HepG2 (cell line): Measurements from ENCODE around the gene C13orf46. TPM values are rescaled to one million over a fixed set of nuclear protein-coding genes. Genes with fewer than 3 reads are reported as not detected.

Experiments used
- ATAC-seq: fragments of 200-7000 bp; cut with Tn5 transposase; 3 replicates; pipeline ENCODE4 v1.9.1; 2020; ENCODE audit warnings: mild to moderate bottlenecking, moderate library complexity
- BruUV-seq: library from RNA; stranded (reverse); fragments of 400-500 nt; replicated peaks from 2 replicates; lab custom pipeline; 2021; lab: Mats Ljungman, UMichigan
- CTCF ChIA-PET: fragments of 300-600 bp; formaldehyde crosslinking; extraction: SDS; loops from one replicate; lab custom pipeline; 2021; ENCODE audit warnings: low total read pairs, inconsistent platforms, low intra/inter-chr PET ratio; lab: Yijun Ruan, JAX
- POLR2A ChIA-PET: fragments of 350-600 bp; sonication (Branson Sonifier 250); formaldehyde crosslinking; loops from one replicate; lab custom pipeline; 2020; ENCODE audit warnings: antibody characterized with exemption, inconsistent platforms; lab: Yijun Ruan, JAX
- DNase-seq: peaks from one replicate; pipeline ENCODE4 v3.0.0-alpha.2; 2015; ENCODE audit warnings: low spot score
- FAIRE-seq: peaks from 3 replicates; lab custom pipeline; 2011; peaks lifted over from hg19 to GRCh38; lab: Jason Lieb, UNC
- H2AFZ ChIP-seq: one replicate; pipeline ENCODE4 v1.6.1; 2011; ENCODE audit warnings: low read length, inconsistent platforms
- H3K27ac ChIP-seq: fragments of 300-600 bp; 3 replicates; pipeline ENCODE4 v1.8.0; 2011; ENCODE audit warnings: mixed run types, mild to moderate bottlenecking, mixed read lengths, low read length, inconsistent platforms; ENCODE audit not compliant: insufficient read depth; ENCODE audit errors: extremely low read length
- H3K27me3 ChIP-seq, 2 experiments: fragments of 200-600 bp in 1 of 2; 2 replicates in 1 of 2; 3 replicates in 1 of 2; pipeline versions ENCODE4 v1.6.0 to v1.8.0; 2011; ENCODE audit warnings: low read length in 2 of 2, mild to moderate bottlenecking in 2 of 2, moderate library complexity in 2 of 2, inconsistent platforms in 1 of 2; ENCODE audit not compliant: insufficient read depth in 2 of 2, control insufficient read depth in 1 of 2
- H3K36me3 ChIP-seq, 2 experiments: fragments of 200-600 bp in 1 of 2; replicated peaks in 1 of 2; 2 replicates in 1 of 2; 3 replicates in 1 of 2; pipeline versions ENCODE4 v1.5.1 to v1.8.0; 2011; ENCODE audit warnings: low read length in 2 of 2, inconsistent platforms in 1 of 2; ENCODE audit not compliant: insufficient read depth in 2 of 2, control insufficient read depth in 1 of 2
- H3K4me1 ChIP-seq: 2 replicates; pipeline ENCODE4 v1.5.1; 2012; ENCODE audit warnings: low read length, inconsistent platforms; ENCODE audit not compliant: insufficient read depth
- H3K4me2 ChIP-seq: 2 replicates; pipeline ENCODE4 v1.6.0; 2011; ENCODE audit warnings: low read depth, low read length, inconsistent platforms
- H3K4me3 ChIP-seq, 3 experiments: fragments of 200-600 bp in 1 of 3; sonication (generic), shearing (Covaris generic) in 1 of 3; replicated peaks in 1 of 3; 2 replicates each; pipeline ENCODE4 v1.5.1; 2011 to 2016; ENCODE audit warnings: low read length in 3 of 3, inconsistent platforms in 2 of 3, low read depth in 2 of 3, mild to moderate bottlenecking in 2 of 3, control low read depth in 1 of 3, mixed read lengths in 1 of 3; ENCODE audit not compliant: insufficient read depth in 1 of 3
- H3K79me2 ChIP-seq: one replicate; pipeline ENCODE4 v1.6.1; 2011; ENCODE audit warnings: low read length, inconsistent platforms; ENCODE audit not compliant: insufficient read depth
- H3K9ac ChIP-seq: 2 replicates; pipeline ENCODE4 v1.6.0; 2011; ENCODE audit warnings: mild to moderate bottlenecking, low read depth, low read length, inconsistent platforms; ENCODE audit not compliant: insufficient read depth
- H3K9me3 ChIP-seq: 2 replicates; pipeline ENCODE4 v1.5.1; 2012; ENCODE audit warnings: mild to moderate bottlenecking, low read length
- H4K20me1 ChIP-seq: 2 replicates; pipeline ENCODE4 v1.6.0; 2011; ENCODE audit warnings: inconsistent platforms, mild to moderate bottlenecking, low read length, moderate library complexity; ENCODE audit not compliant: insufficient read depth
- ADNP ChIP-seq: sonication (generic); formaldehyde crosslinking; IDR thresholded peaks from 2 replicates; pipeline ENCODE4 v1.4.0; 2020; ENCODE audit warnings: missing genetic modification reagents
- DR1 ChIP-seq: sonication (generic); formaldehyde crosslinking; IDR thresholded peaks from 2 replicates; pipeline ENCODE4 v1.8.0; 2021; ENCODE audit warnings: mild to moderate bottlenecking, missing genetic modification reagents, inconsistent platforms
- ESRRA ChIP-seq: sonication (generic); formaldehyde crosslinking; IDR thresholded peaks from 2 replicates; pipeline ENCODE4 v1.5.1; 2020; ENCODE audit warnings: mild to moderate bottlenecking, low read depth, missing genetic modification reagents
- EZH2 ChIP-seq: conservative IDR thresholded peaks from 2 replicates; pipeline ENCODE4 v1.6.1; 2012; ENCODE audit warnings: mild to moderate bottlenecking, low read depth, low read length, moderate library complexity
- JUNB ChIP-seq: sonication (generic); formaldehyde crosslinking; IDR thresholded peaks from 2 replicates; pipeline ENCODE4 v1.8.0; 2022; ENCODE audit warnings: missing genetic modification reagents, mild to moderate bottlenecking, borderline replicate concordance
- NFATC3 ChIP-seq: sonication (generic); formaldehyde crosslinking; IDR thresholded peaks from 2 replicates; pipeline ENCODE4 v1.5.1; 2020; ENCODE audit warnings: mild to moderate bottlenecking, missing genetic modification reagents
- PLSCR1 ChIP-seq: sonication (generic); formaldehyde crosslinking; IDR thresholded peaks from 2 replicates; pipeline ENCODE4 v1.5.0; 2020; ENCODE audit warnings: missing genetic modification reagents, mild to moderate bottlenecking, borderline replicate concordance
- POGZ ChIP-seq: sonication (generic); formaldehyde crosslinking; IDR thresholded peaks from 2 replicates; pipeline ENCODE4 v1.4.0; 2020; ENCODE audit warnings: mild to moderate bottlenecking, missing genetic modification reagents
- SNAPC2 ChIP-seq: sonication (generic); formaldehyde crosslinking; IDR thresholded peaks from 2 replicates; pipeline ENCODE4 v1.8.1; 2022; ENCODE audit warnings: mild to moderate bottlenecking, missing genetic modification reagents
- TBX2 ChIP-seq: sonication (generic); formaldehyde crosslinking; IDR thresholded peaks from 2 replicates; pipeline ENCODE4 v1.5.0; 2020; ENCODE audit warnings: missing genetic modification reagents, mild to moderate bottlenecking, borderline replicate concordance
- TRIM22 ChIP-seq: fragments of 450-650 bp; IDR thresholded peaks from 2 replicates; pipeline ENCODE4 v1.6.1; 2017
- TRIM24 ChIP-seq: sonication (generic); formaldehyde crosslinking; IDR thresholded peaks from 2 replicates; pipeline ENCODE4 v1.8.0; 2022; ENCODE audit warnings: mild to moderate bottlenecking, missing genetic modification reagents
- ZNF484 ChIP-seq: sonication (generic); formaldehyde crosslinking; IDR thresholded peaks from 2 replicates; pipeline ENCODE4 v1.5.1; 2020; ENCODE audit warnings: mild to moderate bottlenecking, low read depth, missing genetic modification reagents, borderline replicate concordance
- ZNF569 ChIP-seq: sonication (generic); formaldehyde crosslinking; IDR thresholded peaks from 2 replicates; pipeline ENCODE4 v1.5.0; 2020; ENCODE audit warnings: mild to moderate bottlenecking, missing genetic modification reagents, moderate library complexity, borderline replicate concordance
- ZNF574 ChIP-seq: sonication (generic); formaldehyde crosslinking; IDR thresholded peaks from 2 replicates; pipeline ENCODE4 v1.4.0; 2020; ENCODE audit warnings: missing genetic modification reagents
- ZNF709 ChIP-seq: sonication (generic); formaldehyde crosslinking; IDR thresholded peaks from 2 replicates; pipeline ENCODE4 v1.5.0; 2020; ENCODE audit warnings: mild to moderate bottlenecking, missing genetic modification reagents
- ZNF737 ChIP-seq: sonication (generic); formaldehyde crosslinking; IDR thresholded peaks from 2 replicates; pipeline ENCODE4 v1.5.0; 2020; ENCODE audit warnings: missing genetic modification reagents, mild to moderate bottlenecking, borderline replicate concordance
- ZSCAN29 ChIP-seq: sonication (generic); formaldehyde crosslinking; conservative IDR thresholded peaks from 2 replicates; pipeline ENCODE4 v1.4.0; 2020; ENCODE audit warnings: mild to moderate bottlenecking, missing genetic modification reagents
- WGBS: methylation state at CpG from one replicate; pipeline ENCODE4 v1.1.6; 2017; ENCODE audit warnings: low lambda C conversion rate; 5-methylcytosine and 5-hydroxymethylcytosine counted together
- in situ Hi-C: cut with HindIII; loops from 2 replicates; pipeline ENCODE4 v1.10.0; 2017; ENCODE audit warnings: low pct_unique_long_range_greater_than_20kb; ENCODE audit not compliant: extremely low pct_ligation_motif_present
- intact Hi-C: fragments of 100-400 bp; cut with micrococcal nuclease; formaldehyde crosslinking; loops from one replicate; pipeline ENCODE4 v1.10.0; 2022; ENCODE audit not compliant: unreplicated experiment
- polyA plus RNA-seq, 8 experiments: library from polyadenylated mRNA; depleted of rRNA in 3 of 8; stranded (reverse) in 7 of 8; unstranded in 1 of 8; fragments of >200 nt; fragmentation: Illumina TruSeq in 4 of 8; extraction: Trizol in 4 of 8; gene quantifications; 2 replicates each; pipeline versions ENCODE4 v1.2.1 to v1.2.3, GENCODE V29; 2011 to 2016; ENCODE audit warnings: low read depth in 4 of 8, missing spikeins in 1 of 8, mixed read lengths in 1 of 8; ENCODE audit not compliant: insufficient read depth in 1 of 8
- total RNA-seq, 5 experiments: library from RNA; depleted of rRNA; stranded (reverse); fragments of >200 nt; fragmentation: Illumina TruSeq; extraction: Trizol; gene quantifications; 2 replicates each; pipeline ENCODE4 v1.2.3, GENCODE V29; 2016; ENCODE audit warnings: low read depth in 1 of 5
- TF ChIP-seq, protein P1 (sequence below): IDR thresholded peaks from 2 replicates; pipeline ENCODE4 v1.6.1; 2018; ENCODE audit warnings: missing genetic modification reagents

Gene C13orf46
- total and polyA plus RNA-seq, 2 of the 13 experiments (the other 11 are each of a cell fraction or from before 2014, with no cell fraction given), result 0.01 TPM; not detected in 1

- Histone ChIP-seq H3K9ac (no peak overlapping the region), H3K4me2 (no peak overlapping the region), H3K9me3 (no peaks in the 10 kb centered on the region), H3K4me1 (no peaks in the 10 kb centered on the region), H3K4me3 (no peak overlapping the region), H3K27me3 (peaks cover 9 to 46% of the 10 kb centered on the region in 2 experiments; a peak in 3 of 5 replicates), H3K79me2 (no peaks in the 10 kb centered on the region), H3K27ac (no peak overlapping the region), H4K20me1 (no peaks in the 10 kb centered on the region), H2AFZ (no peak overlapping the region), H3K36me3 (no peaks in the 10 kb centered on the region)
- ChIA-PET CTCF (no interaction called here), POLR2A (no interaction called here)
- intact Hi-C loops, result no loop called here
- 13% methylated on average over 1 of the region's 10 CpGs for WGBS
- no peak for TF ChIP-seq ZNF709
- TF ChIP-seq SNAPC2 (CRISPR knock-in tag), result no peak
- no peak for TF ChIP-seq ZNF484 (CRISPR knock-in tag)
- TF ChIP-seq POGZ (CRISPR knock-in tag), result no peak
- TF ChIP-seq TRIM22, result no peak
- TF ChIP-seq, protein P1, sequence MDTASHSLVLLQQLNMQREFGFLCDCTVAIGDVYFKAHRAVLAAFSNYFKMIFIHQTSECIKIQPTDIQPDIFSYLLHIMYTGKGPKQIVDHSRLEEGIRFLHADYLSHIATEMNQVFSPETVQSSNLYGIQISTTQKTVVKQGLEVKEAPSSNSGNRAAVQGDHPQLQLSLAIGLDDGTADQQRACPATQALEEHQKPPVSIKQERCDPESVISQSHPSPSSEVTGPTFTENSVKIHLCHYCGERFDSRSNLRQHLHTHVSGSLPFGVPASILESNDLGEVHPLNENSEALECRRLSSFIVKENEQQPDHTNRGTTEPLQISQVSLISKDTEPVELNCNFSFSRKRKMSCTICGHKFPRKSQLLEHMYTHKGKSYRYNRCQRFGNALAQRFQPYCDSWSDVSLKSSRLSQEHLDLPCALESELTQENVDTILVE (CRISPR knock-in tag), result no peak
- TF ChIP-seq ESRRA (CRISPR knock-in tag), result no peak
- TF ChIP-seq DR1, result no peak
- no peak for TF ChIP-seq TBX2
- TF ChIP-seq ZSCAN29 (CRISPR knock-in tag), result no peak
- no peak for TF ChIP-seq ZNF737
- TF ChIP-seq ZNF569, result no peak
- TF ChIP-seq PLSCR1 (CRISPR knock-in tag), result no peak
- no peak for TF ChIP-seq NFATC3 (CRISPR knock-in tag)
- no peak for TF ChIP-seq EZH2
- TF ChIP-seq ADNP, result no peak
- TF ChIP-seq JUNB (CRISPR knock-in tag), result no peak
- TF ChIP-seq ZNF574, result no peak
- TF ChIP-seq TRIM24 (CRISPR knock-in tag), result no peak
- in situ Hi-C loops, result no loop called here
- DNase-seq, result no peak
- BruUV-seq, result no TSS peak
- ATAC-seq, result no peak
- FAIRE-seq, result no peak
Measured at GRCh38 chr13:113999618-113999910, 25.7 kb upstream of the C13orf46 start.
